Trophoblast cell (in vitro differentiated cells and primary cell): ENCODE measurements around the gene HHIP. TPM values are rescaled to one million over a fixed set of nuclear protein-coding genes. Genes with fewer than 3 reads are reported as not detected.
A peak's percentile ranks its signal among the peaks of the same experiment; 100 is the strongest.

Experiments used
- DNase-seq, 2 donors: peaks; one replicate each; pipeline ENCODE4 v3.0.0-alpha.2; 2016
- H2AFZ ChIP-seq: 2 replicates; pipeline ENCODE4 v1.6.1; 2013; ENCODE audit warnings: low read length, moderate library complexity, mild to moderate bottlenecking; ENCODE audit not compliant: insufficient read depth, poor library complexity
- H2AK5ac ChIP-seq: 2 replicates; pipeline ENCODE4 v1.6.1; 2013; ENCODE audit warnings: mild to moderate bottlenecking, low read length
- H2BK120ac ChIP-seq: 2 replicates; pipeline ENCODE4 v1.6.1; 2013; ENCODE audit warnings: low read length, mild to moderate bottlenecking, moderate library complexity; ENCODE audit not compliant: insufficient read depth, poor library complexity
- H2BK12ac ChIP-seq: 2 replicates; pipeline ENCODE4 v1.6.1; 2013; ENCODE audit warnings: mild to moderate bottlenecking, low read length, moderate library complexity
- H2BK5ac ChIP-seq: 2 replicates; pipeline ENCODE4 v1.6.1; 2013; ENCODE audit warnings: low read length, low read depth, moderate library complexity, mild to moderate bottlenecking; ENCODE audit not compliant: poor library complexity
- H3K14ac ChIP-seq: 2 replicates; pipeline ENCODE4 v1.6.1; 2013; ENCODE audit warnings: mild to moderate bottlenecking, low read length
- H3K18ac ChIP-seq: 2 replicates; pipeline ENCODE4 v1.6.1; 2013; ENCODE audit warnings: mild to moderate bottlenecking, low read length
- H3K23ac ChIP-seq: 2 replicates; pipeline ENCODE4 v1.6.1; 2013; ENCODE audit warnings: low read length
- H3K27ac ChIP-seq: 2 replicates; pipeline ENCODE4 v1.5.1; 2013; ENCODE audit warnings: low read depth, mild to moderate bottlenecking, inconsistent platforms, low read length, moderate library complexity
- H3K27me3 ChIP-seq: 2 replicates; pipeline ENCODE4 v1.6.1; 2013; ENCODE audit warnings: inconsistent platforms, mild to moderate bottlenecking, low read length, moderate library complexity; ENCODE audit not compliant: insufficient read depth
- H3K36me3 ChIP-seq, 2 experiments: 1 replicate in 1 of 2; 2 replicates in 1 of 2; pipeline ENCODE4 v1.6.1; 2013; ENCODE audit warnings: low read length in 2 of 2, mild to moderate bottlenecking in 2 of 2, moderate library complexity in 1 of 2; ENCODE audit not compliant: insufficient read depth in 2 of 2, control insufficient read depth in 1 of 2
- H3K4ac ChIP-seq: 2 replicates; pipeline ENCODE4 v1.6.1; 2013; ENCODE audit warnings: low read depth, mild to moderate bottlenecking, low read length, moderate library complexity
- H3K4me1 ChIP-seq, 2 experiments: 1 replicate in 1 of 2; 2 replicates in 1 of 2; pipeline ENCODE4 v1.6.1; 2013; ENCODE audit warnings: low read length in 2 of 2, mild to moderate bottlenecking in 2 of 2, moderate library complexity in 1 of 2; ENCODE audit not compliant: insufficient read depth in 2 of 2, control insufficient read depth in 1 of 2
- H3K4me2 ChIP-seq: 2 replicates; pipeline ENCODE4 v1.6.1; 2013; ENCODE audit warnings: inconsistent platforms, mild to moderate bottlenecking, low read length, moderate library complexity
- H3K4me3 ChIP-seq: 2 replicates; pipeline ENCODE4 v1.5.1; 2013; ENCODE audit warnings: mild to moderate bottlenecking, low read depth, low read length, inconsistent platforms
- H3K79me1 ChIP-seq: one replicate; pipeline ENCODE4 v1.6.1; 2013; ENCODE audit warnings: low read length
- H3K79me2 ChIP-seq: 2 replicates; pipeline ENCODE4 v1.6.1; 2013; ENCODE audit warnings: low read length, mild to moderate bottlenecking; ENCODE audit not compliant: control insufficient read depth, insufficient read depth, poor library complexity
- H3K9ac ChIP-seq: 2 replicates; pipeline ENCODE4 v1.6.1; 2013; ENCODE audit warnings: mild to moderate bottlenecking, low read length
- H3K9me3 ChIP-seq: 2 replicates; pipeline ENCODE4 v1.6.1; 2013; ENCODE audit warnings: low read depth, mild to moderate bottlenecking, control low read depth, inconsistent platforms, low read length; ENCODE audit not compliant: insufficient read depth
- H4K12ac ChIP-seq: 2 replicates; pipeline ENCODE4 v1.6.1; 2013; ENCODE audit warnings: low read depth, mild to moderate bottlenecking, low read length, moderate library complexity
- H4K8ac ChIP-seq: 2 replicates; pipeline ENCODE4 v1.6.1; 2013; ENCODE audit warnings: low read depth, mild to moderate bottlenecking, low read length, moderate library complexity
- H4K91ac ChIP-seq: one replicate; pipeline ENCODE4 v1.6.1; 2013; ENCODE audit warnings: low read depth, mild to moderate bottlenecking, low read length, moderate library complexity
- WGBS: extraction: QIAGEN DNeasy Blood & Tissue Kit; methylation state at CpG from one replicate; pipeline ENCODE4 v1.1.7; 2013; ENCODE audit warnings: missing lambda C conversion rate; ENCODE audit not compliant: insufficient read length, insufficient coverage; ENCODE audit errors: extremely low coverage; 5-methylcytosine and 5-hydroxymethylcytosine counted together
- polyA plus RNA-seq: library from polyadenylated mRNA; stranded (reverse); fragments of 200-250 nt; gene quantifications from 2 replicates; pipeline ENCODE4 v1.2.3, GENCODE V29; 2013

HHIP gene
- 0.08 and 0.12 TPM in 2 replicates for polyA plus RNA-seq

- H3K36me3 ChIP-seq: no peaks in the 10 kb centered on the region
- no peak within 1 kb of the TSS for H4K8ac ChIP-seq
- H4K12ac ChIP-seq: no peak within 1 kb of the TSS
- no peaks in the 10 kb centered on the region for H3K79me2 ChIP-seq
- H4K91ac ChIP-seq: no peak within 1 kb of the TSS
- H3K14ac ChIP-seq: no peak within 1 kb of the TSS
- peaks cover 1% of the 10 kb centered on the region for H3K9me3 ChIP-seq
- no peak within 1 kb of the TSS for H3K18ac ChIP-seq
- no peak within 1 kb of the TSS for H2BK12ac ChIP-seq
- H3K4me3 ChIP-seq: peak within 1 kb of the TSS; percentile 67
- DNase-seq: peak; percentile 3 to 27
- H3K23ac ChIP-seq: no peak within 1 kb of the TSS
- no peak within 1 kb of the TSS for H3K4ac ChIP-seq
- no peak within 1 kb of the TSS for H2BK5ac ChIP-seq
- H3K9ac ChIP-seq: no peak within 1 kb of the TSS
- H3K4me2 ChIP-seq: peak within 1 kb of the TSS; percentile 77
- no peaks in the 10 kb centered on the region for H3K79me1 ChIP-seq
- no peak within 1 kb of the TSS for H2AFZ ChIP-seq
- WGBS: no CpG with 5 or more reads among the region's 79 CpGs
- H3K27me3 ChIP-seq: peaks cover 28% of the 10 kb centered on the region
- H3K27ac ChIP-seq: no peak within 1 kb of the TSS
- H3K4me1 ChIP-seq: peaks cover 2 to 4% of the 10 kb centered on the region in 2 experiments
- no peak within 1 kb of the TSS for H2AK5ac ChIP-seq
- no peak within 1 kb of the TSS for H2BK120ac ChIP-seq
Measured at GRCh38 chr4:144645631-144646522, at the start of gene HHIP. Gene HHIP, plus strand, starts transcription at chr4:144646156. Its CDS starts 520 bp downstream, at chr4:144646676.

GRCh38 chr4:144597171-144597570 is 48.8 kb upstream of the HHIP start:
- Histone ChIP-seq H3K79me1 (no peaks in the 10 kb centered on the region), H3K4me2 (no peak overlapping the region), H3K18ac (no peak overlapping the region), H4K12ac (no peak overlapping the region), H3K27me3 (no peaks in the 10 kb centered on the region), H3K23ac (no peak overlapping the region), H3K4ac (no peak overlapping the region), H3K4me1 (no peaks in the 10 kb centered on the region), H2BK5ac (no peak overlapping the region), H3K36me3 (no peaks in the 10 kb centered on the region), H3K9me3 (no peaks in the 10 kb centered on the region), H2BK12ac (no peak overlapping the region), H3K79me2 (no peaks in the 10 kb centered on the region), H3K14ac (no peak overlapping the region), H4K8ac (no peak overlapping the region), H2BK120ac (no peak overlapping the region), H2AK5ac (no peak overlapping the region), H4K91ac (no peak overlapping the region), H2AFZ (no peak overlapping the region), H3K4me3 (no peak overlapping the region), H3K9ac (no peak overlapping the region), H3K27ac (no peak overlapping the region)
- DNase-seq: no peak
- WGBS: no CpG with 5 or more reads among the region's 4 CpGs

- Histone ChIP-seq H2BK12ac (no peak overlapping the region), H2AFZ (no peak overlapping the region), H3K79me2 (no peaks in the 10 kb centered on the region), H2BK5ac (no peak overlapping the region), H3K36me3 (no peaks in the 10 kb centered on the region), H3K18ac (no peak overlapping the region), H4K12ac (no peak overlapping the region), H3K9me3 (no peaks in the 10 kb centered on the region), H3K4me1 (no peaks in the 10 kb centered on the region), H2BK120ac (no peak overlapping the region), H3K9ac (no peak overlapping the region), H3K4me2 (no peak overlapping the region), H3K27ac (no peak overlapping the region), H3K4me3 (no peak overlapping the region), H3K4ac (no peak overlapping the region), H3K27me3 (no peaks in the 10 kb centered on the region), H3K14ac (no peak overlapping the region), H3K79me1 (no peaks in the 10 kb centered on the region), H3K23ac (no peak overlapping the region), H4K91ac (no peak overlapping the region), H4K8ac (no peak overlapping the region), H2AK5ac (no peak overlapping the region)
- DNase-seq: no peak
- WGBS: no CpG with 5 or more reads among the region's 1 CpG
Measured at GRCh38 chr4:144599621-144600020, 46.3 kb upstream of the HHIP start.

GRCh38 chr4:144611850-144612249 is 34.1 kb upstream of the HHIP start:
- H3K27me3 ChIP-seq: no peaks in the 10 kb centered on the region
- H3K9me3 ChIP-seq: no peaks in the 10 kb centered on the region
- no peak overlapping the region for H2AFZ ChIP-seq
- H3K4me1 ChIP-seq: no peaks in the 10 kb centered on the region
- H2AK5ac ChIP-seq: no peak overlapping the region
- H3K4ac ChIP-seq: no peak overlapping the region
- no peaks in the 10 kb centered on the region for H3K79me2 ChIP-seq
- H3K4me2 ChIP-seq: no peak overlapping the region
- H4K91ac ChIP-seq: no peak overlapping the region
- H2BK120ac ChIP-seq: no peak overlapping the region
- no peaks in the 10 kb centered on the region for H3K79me1 ChIP-seq
- no peak overlapping the region for H2BK12ac ChIP-seq
- H4K12ac ChIP-seq: no peak overlapping the region
- no peak overlapping the region for H3K18ac ChIP-seq
- no peak overlapping the region for H3K9ac ChIP-seq
- no peak overlapping the region for H3K14ac ChIP-seq
- no peak overlapping the region for H2BK5ac ChIP-seq
- H4K8ac ChIP-seq: no peak overlapping the region
- H3K4me3 ChIP-seq: no peak overlapping the region
- no peak overlapping the region for H3K23ac ChIP-seq
- H3K36me3 ChIP-seq: no peaks in the 10 kb centered on the region
- DNase-seq: peak; percentile 6 to 30
- no peak overlapping the region for H3K27ac ChIP-seq
